Right ventricle myocardium superior (tissue), 1 donor: ENCODE results near the gene PCSK1N. TPM values are rescaled to one million over a fixed set of nuclear protein-coding genes. Genes with fewer than 3 reads are reported as not detected.
"Not testable (repeated sequence)": the region's sequence is repeated elsewhere in the genome, so short reads cannot be mapped to it uniquely, and the experiment has no call there.

Experiments used
- ATAC-seq: fragments of 200-7000 bp; cut with Tn5 transposase; one replicate; pipeline ENCODE4 v1.9.1; 2020; ENCODE audit warnings: mild to moderate bottlenecking; ENCODE audit not compliant: poor library complexity
- DNase-seq: peaks from one replicate; pipeline ENCODE4 v3.0.0-alpha.2; 2020
- intact Hi-C: fragments of 100-400 bp; cut with DNase I; formaldehyde crosslinking; loops from one replicate; pipeline ENCODE4 v1.11.2; 2022
- long read RNA-seq: library from polyadenylated mRNA; unstranded; transcript quantifications from one replicate; pipeline ENCODE4 v2.0.0, GENCODE V29; 2021
- total RNA-seq: library from RNA; stranded (reverse); fragmentation: NEBNext Ultra II Directional; extraction: Animal tissue kit (Norgen Biotek cat#: 25700); gene quantifications from one replicate; pipeline ENCODE4 v1.2.1, GENCODE V29; 2021
- donor health status: DM: no; HTN: yes; CAD: no; lungs with severe emphysema.

PCSK1N gene, protein sequence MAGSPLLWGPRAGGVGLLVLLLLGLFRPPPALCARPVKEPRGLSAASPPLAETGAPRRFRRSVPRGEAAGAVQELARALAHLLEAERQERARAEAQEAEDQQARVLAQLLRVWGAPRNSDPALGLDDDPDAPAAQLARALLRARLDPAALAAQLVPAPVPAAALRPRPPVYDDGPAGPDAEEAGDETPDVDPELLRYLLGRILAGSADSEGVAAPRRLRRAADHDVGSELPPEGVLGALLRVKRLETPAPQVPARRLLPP
- 0.30 TPM for total RNA-seq
- long read RNA-seq: 0 reads

DNA sequence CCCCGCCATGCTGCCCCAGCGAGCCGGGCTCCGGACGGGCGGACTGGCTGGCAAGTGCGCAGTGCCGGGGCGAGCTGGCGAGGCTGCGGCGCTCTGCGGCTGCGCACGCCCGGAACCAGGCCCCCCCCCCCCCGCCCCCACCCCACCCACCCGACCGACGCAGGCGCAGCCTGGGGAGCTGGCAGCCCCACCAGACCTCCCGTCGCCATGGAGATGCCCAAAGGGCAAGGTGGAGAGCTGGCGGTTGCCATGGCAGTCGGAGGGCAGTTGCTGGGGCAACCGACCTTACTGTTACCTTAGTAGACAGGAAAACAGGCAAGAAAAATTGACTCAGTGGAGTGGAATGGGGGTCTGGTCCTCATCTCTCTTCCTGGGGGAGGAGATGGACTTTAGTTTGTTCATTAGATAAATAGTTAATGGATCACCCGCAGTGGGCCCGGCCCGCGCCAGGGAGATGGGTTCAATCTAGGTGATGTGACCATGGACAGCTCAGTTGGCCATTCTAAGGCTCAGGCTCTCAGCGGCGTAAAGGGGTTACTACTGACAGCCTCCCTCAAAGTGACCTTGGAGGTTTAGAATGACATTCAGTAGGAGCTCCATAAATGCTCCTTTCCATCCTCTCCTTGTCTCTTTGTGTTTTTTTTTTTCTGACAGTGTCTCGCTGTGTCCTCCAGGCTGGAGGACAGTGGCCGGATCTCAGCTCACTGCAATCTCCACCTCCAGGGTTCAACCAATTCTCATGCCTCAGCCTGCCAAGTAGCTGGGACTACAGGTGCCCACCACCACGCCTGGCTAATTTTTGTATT, at the start of gene PCSK1N:
TSS of gene PCSK1N (minus strand) at position 87 of the 806 bp plus-strand sequence. CDS start at position 9, 78 bp downstream.
- DNase-seq (no peak), ATAC-seq (no peak)
- intact Hi-C loops: no loop called here

DNA sequence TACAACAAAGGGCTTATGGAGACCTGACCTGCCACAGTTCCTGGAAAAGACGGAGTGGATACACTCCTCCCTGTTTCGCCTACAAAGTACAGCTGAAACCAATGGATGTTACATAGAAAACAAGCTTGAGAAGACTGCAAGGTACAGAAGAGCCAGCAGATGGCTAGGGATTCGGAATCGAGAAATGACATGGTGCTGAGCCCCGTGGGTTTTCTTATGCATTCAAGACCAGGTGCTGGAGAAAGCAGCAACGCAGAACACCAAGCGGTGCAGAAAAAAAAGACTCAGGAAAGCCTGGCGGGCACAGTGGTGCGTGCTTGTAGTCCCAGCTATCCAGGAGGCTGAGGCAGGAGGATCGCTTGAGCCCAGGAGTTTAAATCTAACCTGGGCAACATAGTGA, 48.3 kb upstream of the PCSK1N start:
- intact Hi-C loops: no loop called here
- ATAC-seq (no peak), DNase-seq (no peak)

DNA sequence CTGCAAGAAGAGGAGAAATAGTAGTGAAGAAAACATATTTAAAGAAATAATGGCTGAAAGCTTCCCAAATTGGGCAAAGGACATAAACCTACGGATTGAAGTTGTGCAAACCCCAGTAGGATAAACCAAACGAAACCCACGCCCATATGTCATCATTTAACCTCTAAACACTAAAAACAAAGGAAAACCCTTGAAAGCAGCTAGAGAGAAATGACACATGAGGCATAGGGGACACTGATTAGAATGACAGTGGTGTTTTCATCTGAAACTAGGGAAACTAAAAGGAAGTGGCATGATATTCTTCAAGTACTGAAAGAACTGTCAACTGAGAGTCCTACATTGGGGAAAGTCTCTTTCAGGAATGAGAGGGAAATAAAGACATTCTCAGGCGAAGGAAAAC, 41.5 kb upstream of the PCSK1N start:
- not testable (repeated sequence) for ATAC-seq, DNase-seq

DNA sequence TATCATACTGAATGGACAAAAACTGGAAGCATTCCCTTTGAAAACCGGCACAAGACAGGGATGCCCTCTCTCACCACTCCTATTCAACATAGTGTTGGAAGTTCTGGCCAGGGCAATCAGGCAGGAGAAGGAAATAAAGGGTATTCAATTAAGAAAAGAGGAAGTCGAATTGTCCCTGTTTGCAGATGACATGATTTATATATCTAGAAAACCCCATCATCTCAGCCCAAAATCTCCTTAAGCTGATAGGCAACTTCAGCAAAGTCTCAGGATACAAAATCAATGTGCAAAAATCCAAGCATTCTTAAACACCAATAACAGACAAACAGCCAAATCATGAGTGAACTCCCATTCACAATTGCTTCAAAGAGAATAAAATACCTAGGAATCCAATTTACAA, 36.6 kb upstream of the PCSK1N start:
- ATAC-seq: not testable (repeated sequence)

More for the DNA sequence above, 41.5 kb upstream of the PCSK1N start:
- intact Hi-C loops: not testable (repeated sequence)

DNA sequence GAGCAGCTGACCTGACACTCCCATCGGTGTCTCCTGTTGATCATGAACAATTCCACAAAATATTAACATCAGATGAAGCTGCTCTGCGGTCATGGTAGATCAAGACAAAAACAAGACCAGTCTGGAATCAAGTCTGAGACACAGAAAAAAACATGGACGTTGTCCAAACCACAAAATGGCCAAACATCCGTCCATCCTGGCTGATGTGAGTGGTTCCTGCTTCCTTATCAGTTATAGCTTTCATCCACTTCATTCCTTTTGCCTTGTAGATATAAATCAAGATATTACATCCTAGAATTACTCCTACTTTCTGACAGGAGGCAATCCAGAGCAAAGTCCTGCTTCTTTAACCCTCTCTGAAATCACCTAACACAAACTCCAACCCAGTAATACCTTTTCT, 28.8 kb upstream of the PCSK1N start:
- ATAC-seq (no peak), DNase-seq (no peak)
- intact Hi-C loops: no loop called here

More for the DNA sequence above, 36.6 kb upstream of the PCSK1N start:
- DNase-seq, intact Hi-C loops: not testable (repeated sequence)

DNA sequence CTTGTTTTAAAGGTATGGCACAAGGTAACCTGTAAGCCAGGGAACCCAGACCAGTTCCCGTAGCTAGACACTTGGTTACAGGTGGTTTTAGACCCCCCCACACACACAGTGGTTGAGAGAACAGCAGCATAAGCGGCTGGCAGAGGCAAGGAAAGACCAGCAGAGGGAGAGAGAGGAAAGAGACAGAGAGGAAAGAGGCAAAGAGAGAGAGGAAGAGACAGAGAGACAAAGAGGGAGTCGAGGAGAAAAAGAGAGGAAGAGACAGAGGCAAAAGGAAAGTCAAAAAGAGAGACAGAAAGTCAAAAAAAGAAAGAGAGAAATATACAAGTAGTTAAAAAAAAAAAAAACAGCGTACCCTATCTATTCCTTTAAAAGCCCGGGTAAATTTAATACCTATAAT, 19.5 kb upstream of the PCSK1N start:
- intact Hi-C loops: no loop called here
- DNase-seq (no peak), ATAC-seq (no peak)

DNA sequence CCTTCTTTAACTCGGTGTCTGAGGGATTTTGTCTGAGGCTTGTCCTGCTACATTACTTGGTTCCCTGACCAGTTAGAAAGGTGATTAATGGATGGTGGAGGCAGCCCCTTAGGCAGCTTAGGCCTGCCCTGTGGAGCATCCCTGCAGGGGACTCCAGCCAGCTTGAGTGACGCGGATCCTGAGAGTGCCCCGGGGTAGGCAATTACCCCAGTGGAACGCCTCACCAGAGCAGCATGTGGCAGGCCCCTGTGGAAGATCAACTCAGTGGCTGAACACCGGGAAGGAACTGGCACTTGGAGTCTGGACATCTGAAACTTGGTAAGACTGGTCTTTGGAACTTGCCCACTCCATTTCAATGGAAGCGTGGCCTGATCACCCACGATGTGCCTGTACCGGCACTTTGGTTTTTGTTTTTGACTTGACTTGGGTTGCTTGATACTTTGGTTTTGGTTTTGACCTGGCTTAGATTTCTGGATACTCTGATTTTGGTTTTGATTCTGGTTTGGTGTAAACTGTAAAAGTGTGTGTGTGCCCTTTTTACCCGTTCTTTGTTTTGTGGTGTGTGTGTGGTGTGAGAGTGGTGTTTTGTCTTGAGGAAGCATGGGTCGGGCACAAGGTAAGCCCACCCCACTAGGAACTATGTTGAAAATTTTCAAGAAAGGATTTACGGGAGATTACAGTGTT, 18.9 kb upstream of the PCSK1N start:
- ATAC-seq, DNase-seq, intact Hi-C loops: not testable (repeated sequence)

DNA sequence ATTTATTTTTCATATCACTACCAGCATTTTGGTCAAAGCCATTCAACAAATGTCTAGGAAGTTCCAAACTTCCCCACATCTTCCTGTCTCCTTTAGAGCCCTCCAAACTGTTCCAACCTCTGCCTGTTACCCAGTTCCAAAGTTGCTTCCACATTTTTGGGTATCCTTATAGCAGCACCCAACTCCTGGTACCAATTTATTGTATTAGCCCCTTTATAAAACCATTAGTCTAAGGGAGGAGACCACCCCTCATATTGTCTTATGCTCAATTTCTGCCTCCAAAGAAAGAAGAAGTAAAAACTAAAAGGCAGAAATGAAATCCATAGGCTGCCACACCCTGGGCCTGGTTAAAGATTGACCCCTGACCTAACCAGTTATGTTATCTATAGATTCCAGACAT, 18.1 kb upstream of the PCSK1N start:
- ATAC-seq, intact Hi-C loops, DNase-seq: not testable (repeated sequence)

DNA sequence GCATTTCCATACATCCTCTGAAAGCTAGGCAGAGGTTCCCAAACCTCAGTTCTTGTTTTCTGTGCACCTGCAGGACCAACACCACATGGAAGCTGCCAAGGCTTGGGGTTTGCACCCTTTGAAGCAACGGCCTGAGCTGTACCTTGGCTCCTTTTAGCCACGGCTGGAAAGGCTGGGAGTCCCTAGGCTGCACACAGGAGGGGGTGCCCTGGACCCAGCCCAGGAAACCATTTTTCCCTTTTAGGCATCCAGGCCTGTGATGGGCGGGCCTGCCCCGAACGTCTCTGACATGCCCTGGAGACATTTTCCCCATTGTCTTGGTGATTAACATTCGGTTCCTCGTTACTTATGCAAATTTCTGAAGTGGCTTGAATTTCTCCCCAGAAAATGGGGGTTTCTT, 17.4 kb upstream of the PCSK1N start:
- intact Hi-C loops: no loop called here
- DNase-seq: no peak
- no peak for ATAC-seq

DNA sequence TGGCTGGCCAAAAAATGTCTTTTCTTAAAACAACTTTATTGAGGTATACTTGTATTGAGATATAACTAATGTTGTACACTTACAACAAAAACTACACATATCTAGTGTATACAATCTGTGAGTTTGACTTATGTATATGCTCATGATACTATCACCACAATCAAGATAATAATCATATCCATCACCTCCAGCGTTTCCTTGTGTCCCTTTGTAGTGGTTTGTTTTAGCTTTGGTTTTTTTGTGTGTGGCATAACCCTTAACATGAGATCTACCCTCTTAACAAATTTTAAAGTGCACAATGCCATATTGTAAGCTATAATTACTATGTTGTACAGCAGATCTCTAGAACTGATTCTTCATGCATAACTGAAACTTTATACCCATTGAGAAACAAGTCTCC, 13.4 kb upstream of the PCSK1N start:
- intact Hi-C loops: no loop called here
- DNase-seq (no peak), ATAC-seq (no peak)

DNA sequence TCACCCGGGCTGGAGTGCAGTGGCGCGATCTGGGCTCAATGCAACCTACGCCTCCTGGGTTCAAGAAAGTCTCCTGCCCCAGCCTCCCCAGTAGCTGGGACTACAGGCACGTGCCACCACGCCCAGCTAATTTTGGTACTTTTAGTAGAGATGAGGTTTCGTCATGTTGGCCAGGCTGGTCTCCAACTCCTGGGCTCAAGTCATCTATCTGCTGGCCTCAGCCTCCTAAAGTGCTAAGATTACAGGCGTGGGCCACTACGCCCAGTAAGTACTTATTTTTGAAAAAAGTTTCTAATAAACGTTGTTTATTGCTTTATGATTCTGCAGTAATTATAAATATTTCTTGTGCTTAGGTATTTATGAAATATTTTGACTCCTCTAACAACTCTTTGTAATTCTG, 4.3 kb upstream of the PCSK1N start:
- ATAC-seq: no peak
- intact Hi-C loops: no loop called here
- no peak for DNase-seq

DNA sequence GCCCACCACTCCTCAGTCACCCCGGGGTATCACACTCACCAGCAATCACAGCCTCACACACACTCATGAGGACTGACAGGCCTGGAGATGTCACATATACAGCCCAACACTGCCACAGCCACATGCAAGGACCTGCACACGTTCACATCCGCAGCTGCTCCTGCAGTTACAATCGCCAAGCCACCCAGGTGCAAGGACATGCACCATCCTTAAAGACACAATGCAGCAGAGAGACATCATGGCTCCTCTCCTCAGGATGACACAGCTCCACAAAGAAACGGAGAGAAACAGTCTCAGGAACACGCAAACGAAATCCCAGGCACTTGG, 1.1 kb downstream of the PCSK1N start:
- intact Hi-C loops: no loop called here
- no peak for ATAC-seq

DNA sequence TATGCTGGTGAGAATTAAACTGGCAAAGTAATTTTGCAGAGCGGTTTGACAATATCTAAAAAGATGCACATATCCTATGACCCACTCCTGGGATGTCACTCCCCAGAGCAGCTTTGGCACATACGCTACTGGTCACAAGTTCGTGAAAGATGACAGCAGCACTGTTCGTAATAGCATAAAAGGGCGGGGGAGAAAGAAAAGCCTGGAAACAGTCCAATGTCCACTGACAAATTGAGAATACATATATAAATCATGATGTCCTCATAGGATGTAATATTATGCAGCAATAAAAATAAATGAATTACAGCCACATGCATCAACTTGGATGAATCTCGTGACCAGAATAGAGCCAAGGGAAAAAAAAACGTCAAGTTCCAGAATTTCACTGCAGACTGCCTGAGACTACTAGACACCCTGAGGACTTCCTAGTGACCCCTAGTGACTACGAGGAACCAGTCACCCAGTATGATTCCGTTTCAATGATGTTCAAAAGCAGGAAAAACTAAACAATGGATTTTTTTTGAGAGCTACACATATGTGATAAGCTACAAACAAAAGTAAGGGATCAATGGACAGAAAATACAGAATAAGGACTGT, 1.8 kb downstream of the PCSK1N start:
- ATAC-seq (no peak), DNase-seq (no peak)
- intact Hi-C loops: no loop called here

More for the DNA sequence above, 1.1 kb downstream of the PCSK1N start:
- DNase-seq: no peak

DNA sequence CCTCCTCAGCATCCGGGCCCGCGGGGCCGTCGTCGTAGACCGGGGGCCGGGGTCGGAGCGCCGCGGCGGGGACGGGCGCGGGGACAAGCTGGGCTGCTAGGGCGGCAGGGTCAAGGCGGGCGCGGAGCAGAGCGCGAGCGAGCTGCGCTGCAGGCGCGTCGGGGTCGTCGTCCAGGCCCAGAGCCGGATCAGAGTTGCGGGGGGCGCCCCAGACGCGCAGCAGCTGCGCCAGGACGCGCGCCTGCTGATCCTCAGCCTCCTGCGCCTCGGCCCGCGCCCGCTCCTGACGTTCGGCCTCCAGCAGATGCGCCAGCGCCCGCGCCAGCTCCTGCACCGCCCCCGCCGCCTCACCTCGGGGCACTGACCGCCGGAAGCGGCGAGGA, 3.5 kb downstream of the PCSK1N start:
- ATAC-seq: no peak
- intact Hi-C loops: no loop called here
- DNase-seq: no peak

DNA sequence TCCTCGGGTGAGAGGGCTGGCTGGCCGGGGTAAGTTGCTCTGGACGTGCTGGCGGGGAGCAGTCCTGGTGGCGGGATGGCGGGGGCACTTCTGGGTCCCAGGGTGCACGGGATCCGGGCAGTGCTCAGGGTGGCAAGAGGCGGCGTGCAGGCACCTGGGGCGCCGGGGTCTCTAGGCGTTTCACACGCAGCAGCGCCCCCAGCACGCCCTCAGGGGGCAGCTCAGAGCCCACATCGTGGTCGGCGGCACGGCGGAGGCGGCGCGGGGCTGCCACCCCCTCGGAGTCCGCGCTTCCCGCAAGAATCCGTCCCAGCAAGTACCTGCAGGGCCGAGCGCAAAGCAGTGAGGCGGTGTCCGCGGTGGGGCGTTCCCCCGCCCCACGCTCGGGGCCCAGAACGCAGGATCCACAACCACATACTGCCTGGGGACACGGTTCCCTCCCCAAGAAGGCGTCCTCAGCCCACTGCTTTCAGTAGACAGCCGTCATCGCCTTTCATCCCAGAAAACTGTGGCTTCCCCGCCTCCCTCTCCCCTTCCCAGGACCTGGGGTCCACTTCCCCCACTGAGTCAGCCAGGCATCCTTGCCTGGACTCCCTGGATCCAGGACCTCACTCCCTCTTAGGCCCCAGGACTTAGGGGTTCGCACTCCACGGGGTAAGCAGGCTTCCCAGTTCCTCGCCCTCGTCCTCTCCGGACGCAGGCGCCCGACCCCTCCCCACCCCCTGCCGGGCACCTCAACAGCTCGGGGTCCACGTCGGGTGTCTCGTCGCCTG, 4.1 kb downstream of the PCSK1N start:
- DNase-seq: no peak
- intact Hi-C loops: no loop called here
- ATAC-seq: no peak

DNA sequence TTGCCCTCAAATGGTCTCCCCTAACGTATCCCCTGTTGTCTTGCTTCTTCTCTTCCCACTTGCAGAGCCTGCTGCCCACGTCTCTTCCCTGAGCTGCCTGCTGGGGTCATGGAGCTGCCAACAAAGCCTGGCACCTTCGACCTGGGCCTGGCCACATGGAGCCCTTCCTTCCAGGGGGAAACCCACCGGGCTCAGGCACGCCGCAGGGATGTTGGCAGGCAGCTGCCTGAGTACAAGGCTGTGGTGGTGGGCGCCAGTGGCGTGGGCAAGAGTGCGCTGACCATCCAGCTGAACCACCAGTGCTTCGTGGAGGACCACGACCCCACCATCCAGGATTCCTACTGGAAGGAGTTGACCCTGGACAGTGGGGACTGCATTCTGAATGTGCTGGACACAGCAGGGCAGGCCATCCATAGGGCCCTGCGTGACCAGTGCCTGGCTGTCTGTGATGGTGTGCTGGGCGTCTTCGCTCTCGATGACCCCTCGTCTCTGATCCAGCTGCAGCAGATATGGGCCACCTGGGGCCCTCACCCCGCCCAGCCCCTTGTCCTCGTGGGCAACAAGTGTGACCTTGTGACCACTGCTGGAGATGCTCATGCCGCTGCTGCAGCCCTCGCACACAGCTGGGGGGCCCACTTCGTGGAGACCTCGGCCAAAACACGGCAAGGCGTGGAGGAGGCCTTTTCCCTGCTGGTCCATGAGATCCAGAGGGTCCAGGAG, 6.2 kb downstream of the PCSK1N start:
- intact Hi-C loops: no loop called here
- no peak for ATAC-seq
- no peak for DNase-seq

DNA sequence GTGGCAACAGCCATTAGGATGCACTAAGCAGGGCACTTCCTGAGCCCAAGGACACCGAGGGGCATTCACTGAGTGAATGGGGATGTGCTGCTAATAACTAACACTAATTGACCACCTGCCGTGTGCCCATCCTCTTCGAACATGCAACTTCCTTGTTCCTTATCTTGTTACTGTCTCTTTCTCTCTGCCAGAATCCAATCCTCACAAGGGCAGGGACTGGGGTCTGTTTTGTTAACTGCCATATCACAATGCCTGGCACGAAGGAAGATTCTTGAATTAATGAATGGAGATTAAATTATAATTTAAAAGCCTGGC, 7.8 kb downstream of the PCSK1N start:
- DNase-seq: no peak
- intact Hi-C loops: no loop called here
- no peak for ATAC-seq
